ENCODE measurements around the gene MTHFD1L. TPM values are rescaled to one million over a fixed set of nuclear protein-coding genes. Genes with fewer than 3 reads are reported as not detected.

Gene MTHFD1L
- total and polyA plus RNA-seq, 7 experiments from 2014 or later, result 5.7 to 57.8 (median 7.8) TPM

GRCh38 chr6:151018911-151019782, 153.6 kb downstream of the MTHFD1L start:
- Mint-ChIP-seq H3K27ac (no peak overlapping the region), H3K27me3 (no peaks in the 10 kb centered on the region), H3K36me3 (peaks cover 0 to 11% (median 8%) of the 10 kb centered on the region in 5 donors), H3K4me3 (no peak overlapping the region), H3K9me3 (no peaks in the 10 kb centered on the region), H3K4me1 (peaks cover 0 to 9% (median 0%) of the 10 kb centered on the region in 7 donors)
- no peaks in the 10 kb centered on the region for H3K4me1 ChIP-seq (ENCODE audit: control insufficient read depth in 2 of 2, insufficient read depth in 2 of 2, low read length in 2 of 2)
- no peaks in the 10 kb centered on the region for H3K27me3 ChIP-seq (ENCODE audit: control insufficient read depth in 2 of 2, insufficient read depth in 2 of 2, low read length in 2 of 2)
- POLR2A ChIA-PET, result no interaction called here
- ATAC-seq (no peak), DNase-seq (no peak)
- CTCF ChIA-PET, result interaction anchor here (1.0 kb wide), 1 partner anchor 319 kb away, joined by 4 read pairs; no protein-coding TSS in a partner anchor
- no peaks in the 10 kb centered on the region for H3K9me3 ChIP-seq (ENCODE audit: control insufficient read depth in 2 of 3, low read length in 3 of 3)
- no peak overlapping the region for H3K4me3 ChIP-seq (ENCODE audit: low read length)
- H3K27ac ChIP-seq (ENCODE audit: low read depth, low read length), result no peak overlapping the region
- intact Hi-C loops (cut with micrococcal nuclease), result no loop called here
- peaks cover 0 to 11% (median 4%) of the 10 kb centered on the region in 3 experiments for H3K36me3 ChIP-seq (ENCODE audit: control insufficient read depth in 2 of 3, insufficient read depth in 3 of 3, low read length in 3 of 3)

GRCh38 chr6:151021896-151022295, 156.4 kb downstream of the MTHFD1L start:
- H3K27ac Mint-ChIP-seq, result no peak overlapping the region
- Histone ChIP-seq H3K4me3 (ENCODE audit: low read length) (no peak overlapping the region), H3K27ac (ENCODE audit: low read depth, low read length) (no peak overlapping the region), H3K36me3 (ENCODE audit: control insufficient read depth in 2 of 3, insufficient read depth in 3 of 3, low read length in 3 of 3) (peaks cover 0 to 11% (median 4%) of the 10 kb centered on the region in 3 experiments), H3K9me3 (ENCODE audit: control insufficient read depth in 2 of 3, low read length in 3 of 3) (no peaks in the 10 kb centered on the region), H3K4me1 (ENCODE audit: control insufficient read depth in 2 of 2, insufficient read depth in 2 of 2, low read length in 2 of 2) (no peaks in the 10 kb centered on the region), H3K27me3 (ENCODE audit: control insufficient read depth in 2 of 2, insufficient read depth in 2 of 2, low read length in 2 of 2) (no peaks in the 10 kb centered on the region)
- no peak overlapping the region for H3K4me3 Mint-ChIP-seq
- CTCF ChIA-PET, result no interaction called here
- no peaks in the 10 kb centered on the region for H3K27me3 Mint-ChIP-seq
- POLR2A ChIA-PET, result no interaction called here
- H3K4me1 Mint-ChIP-seq, result no peaks in the 10 kb centered on the region
- intact Hi-C loops (cut with micrococcal nuclease), result no loop called here
- DNase-seq (no peak), ATAC-seq (no peak)
- H3K36me3 Mint-ChIP-seq, result peaks cover 0 to 11% (median 7%) of the 10 kb centered on the region in 5 donors
- H3K9me3 Mint-ChIP-seq, result no peaks in the 10 kb centered on the region

- no peak for ATAC-seq
- CTCF ChIA-PET, result no interaction called here
- peaks cover 0 to 15% (median 11%) of the 10 kb centered on the region in 5 donors for H3K36me3 Mint-ChIP-seq
- H3K27ac Mint-ChIP-seq, result no peak overlapping the region
- Histone ChIP-seq H3K9me3 (ENCODE audit: control insufficient read depth in 2 of 3, low read length in 3 of 3) (no peaks in the 10 kb centered on the region), H3K4me3 (ENCODE audit: low read length) (no peak overlapping the region), H3K4me1 (ENCODE audit: control insufficient read depth in 2 of 2, insufficient read depth in 2 of 2, low read length in 2 of 2) (no peaks in the 10 kb centered on the region), H3K36me3 (ENCODE audit: control insufficient read depth in 2 of 3, insufficient read depth in 3 of 3, low read length in 3 of 3) (peaks cover 0 to 11% (median 4%) of the 10 kb centered on the region in 3 experiments), H3K27ac (ENCODE audit: low read depth, low read length) (no peak overlapping the region), H3K27me3 (ENCODE audit: control insufficient read depth in 2 of 2, insufficient read depth in 2 of 2, low read length in 2 of 2) (no peaks in the 10 kb centered on the region)
- POLR2A ChIA-PET, result no interaction called here
- no peaks in the 10 kb centered on the region for H3K9me3 Mint-ChIP-seq
- no peak overlapping the region for H3K4me3 Mint-ChIP-seq
- H3K27me3 Mint-ChIP-seq, result no peaks in the 10 kb centered on the region
- no peak for DNase-seq
- intact Hi-C loops (cut with micrococcal nuclease), result no loop called here
- peaks cover 0 to under 1% (median 0%) of the 10 kb centered on the region in 7 donors for H3K4me1 Mint-ChIP-seq
These were observed 157.0 kb downstream of the MTHFD1L start for GRCh38 chr6:151022492-151022891.

GRCh38 chr6:151023342-151023741, 157.8 kb downstream of the MTHFD1L start:
- Histone ChIP-seq H3K27ac (ENCODE audit: low read depth, low read length) (no peak overlapping the region), H3K36me3 (ENCODE audit: control insufficient read depth in 2 of 3, insufficient read depth in 3 of 3, low read length in 3 of 3) (peaks cover 0 to 4% (median 3%) of the 10 kb centered on the region in 3 experiments), H3K4me1 (ENCODE audit: control insufficient read depth in 2 of 2, insufficient read depth in 2 of 2, low read length in 2 of 2) (no peaks in the 10 kb centered on the region), H3K4me3 (ENCODE audit: low read length) (no peak overlapping the region), H3K27me3 (ENCODE audit: control insufficient read depth in 2 of 2, insufficient read depth in 2 of 2, low read length in 2 of 2) (no peaks in the 10 kb centered on the region), H3K9me3 (ENCODE audit: control insufficient read depth in 2 of 3, low read length in 3 of 3) (no peaks in the 10 kb centered on the region)
- intact Hi-C loops (cut with micrococcal nuclease), result no loop called here
- H3K36me3 Mint-ChIP-seq, result peaks cover 0 to 18% (median 16%) of the 10 kb centered on the region in 5 donors
- no peak overlapping the region for H3K4me3 Mint-ChIP-seq
- no peaks in the 10 kb centered on the region for H3K27me3 Mint-ChIP-seq
- no peak for DNase-seq
- H3K27ac Mint-ChIP-seq, result no peak overlapping the region
- POLR2A ChIA-PET, result interaction anchor here (0.7 kb wide), 1 partner anchor 105 kb away, joined by 3 read pairs; no protein-coding TSS in a partner anchor
- ATAC-seq, result no peak
- H3K9me3 Mint-ChIP-seq, result no peaks in the 10 kb centered on the region
- CTCF ChIA-PET, result no interaction called here
- H3K4me1 Mint-ChIP-seq, result peaks cover 0 to 4% (median 0%) of the 10 kb centered on the region in 7 donors

- Mint-ChIP-seq H3K27ac (no peak overlapping the region), H3K27me3 (no peaks in the 10 kb centered on the region), H3K4me1 (peaks cover 0 to 5% (median 0%) of the 10 kb centered on the region in 7 donors), H3K36me3 (peaks cover 0 to 20% (median 19%) of the 10 kb centered on the region in 5 donors), H3K9me3 (no peaks in the 10 kb centered on the region), H3K4me3 (no peak overlapping the region)
- Histone ChIP-seq H3K27ac (ENCODE audit: low read depth, low read length) (no peak overlapping the region), H3K36me3 (ENCODE audit: control insufficient read depth in 2 of 3, insufficient read depth in 3 of 3, low read length in 3 of 3) (peaks cover 0 to 4% (median 0%) of the 10 kb centered on the region in 3 experiments), H3K27me3 (ENCODE audit: control insufficient read depth in 2 of 2, insufficient read depth in 2 of 2, low read length in 2 of 2) (no peaks in the 10 kb centered on the region), H3K4me1 (ENCODE audit: control insufficient read depth in 2 of 2, insufficient read depth in 2 of 2, low read length in 2 of 2) (no peaks in the 10 kb centered on the region), H3K9me3 (ENCODE audit: control insufficient read depth in 2 of 3, low read length in 3 of 3) (no peaks in the 10 kb centered on the region), H3K4me3 (ENCODE audit: low read length) (no peak overlapping the region)
- DNase-seq (no peak), ATAC-seq (no peak)
- intact Hi-C loops (cut with micrococcal nuclease), result no loop called here
- POLR2A ChIA-PET, result no interaction called here
- CTCF ChIA-PET, result no interaction called here
These were observed 159.1 kb downstream of the MTHFD1L start for GRCh38 chr6:151024597-151024996.

GRCh38 chr6:151025076-151025475, 159.6 kb downstream of the MTHFD1L start:
- Histone ChIP-seq H3K4me3 (ENCODE audit: low read length) (no peak overlapping the region), H3K4me1 (ENCODE audit: control insufficient read depth in 2 of 2, insufficient read depth in 2 of 2, low read length in 2 of 2) (no peaks in the 10 kb centered on the region), H3K27me3 (ENCODE audit: control insufficient read depth in 2 of 2, insufficient read depth in 2 of 2, low read length in 2 of 2) (no peaks in the 10 kb centered on the region), H3K36me3 (ENCODE audit: control insufficient read depth in 2 of 3, insufficient read depth in 3 of 3, low read length in 3 of 3) (peaks cover 0 to 4% (median 0%) of the 10 kb centered on the region in 3 experiments), H3K9me3 (ENCODE audit: control insufficient read depth in 2 of 3, low read length in 3 of 3) (no peaks in the 10 kb centered on the region), H3K27ac (ENCODE audit: low read depth, low read length) (no peak overlapping the region)
- ChIA-PET POLR2A (no interaction called here), CTCF (no interaction called here)
- peaks cover 0 to 24% (median 20%) of the 10 kb centered on the region in 5 donors for H3K36me3 Mint-ChIP-seq
- intact Hi-C loops (cut with micrococcal nuclease), result no loop called here
- DNase-seq (no peak), ATAC-seq (no peak)
- peaks cover 0 to 5% (median 0%) of the 10 kb centered on the region in 7 donors for H3K4me1 Mint-ChIP-seq
- H3K9me3 Mint-ChIP-seq, result no peaks in the 10 kb centered on the region
- H3K27ac Mint-ChIP-seq, result no peak overlapping the region
- no peaks in the 10 kb centered on the region for H3K27me3 Mint-ChIP-seq
- no peak overlapping the region for H3K4me3 Mint-ChIP-seq
